Measurements from ENCODE around the gene HIP1R.

The HIP1R gene

DNA sequence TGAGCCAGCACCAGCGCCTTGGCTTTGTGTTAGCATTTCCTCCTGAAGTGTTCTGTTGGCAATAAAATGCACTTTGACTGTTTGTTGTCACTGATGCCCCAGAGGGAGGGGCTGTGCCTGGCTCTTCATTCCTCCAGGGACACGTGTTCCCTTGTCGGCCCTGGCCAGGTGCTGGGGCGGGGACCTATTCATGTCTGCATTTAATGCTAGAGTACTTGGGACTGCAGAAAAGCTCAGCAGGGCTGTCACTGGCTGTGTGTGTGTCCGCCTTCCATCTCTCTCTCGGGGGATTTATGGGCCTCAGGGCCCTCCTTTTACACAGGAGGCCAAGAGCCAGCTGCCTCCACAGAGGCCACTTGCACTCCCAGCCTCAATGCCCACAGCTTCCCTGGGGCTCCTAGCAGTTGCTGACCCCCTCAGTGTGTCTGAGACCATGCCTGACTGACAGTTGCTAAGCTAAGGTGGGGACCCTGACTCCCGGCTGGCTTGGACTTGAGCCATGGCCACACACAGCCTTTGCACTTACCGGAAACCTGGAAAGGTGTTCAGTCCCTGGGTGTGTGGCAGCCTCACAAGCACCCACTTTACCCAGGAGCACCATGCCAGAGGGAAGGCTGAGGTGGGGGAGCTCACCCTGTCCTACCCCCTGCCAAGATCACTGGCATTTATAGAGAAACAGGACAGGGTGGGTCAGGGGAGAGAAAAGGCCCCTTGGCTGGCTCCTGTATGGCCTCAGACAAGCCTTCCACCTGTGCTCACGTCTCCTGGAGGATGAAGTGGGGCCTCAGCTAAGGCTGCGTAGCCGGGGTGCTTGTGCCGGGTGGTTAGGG lies 27.8 kb downstream of the HIP1R start:
- H3K36me3 ChIP-seq (ENCODE audit: control insufficient read depth, insufficient read depth, low read length) = peaks cover 37% of the 10 kb centered on the region
- peaks cover 5% of the 10 kb centered on the region for H3K4me1 ChIP-seq (ENCODE audit: control insufficient read depth, insufficient read depth, low read length, poor library complexity, severe bottlenecking)
- H3K4me3 ChIP-seq (ENCODE audit: extremely low read depth, insufficient read depth, low read length, poor library complexity, severe bottlenecking) = no peak overlapping the region
- H3K27ac ChIP-seq (ENCODE audit: low read depth, low read length, severe bottlenecking) = no peak overlapping the region
- 79 to 99% methylated on average over 7 to 10 of the region's 12 CpGs for WGBS, 2 experiments (ENCODE audit: insufficient coverage in 2 of 2)
- H3K9me3 ChIP-seq (ENCODE audit: control insufficient read depth, low read length) = no peaks in the 10 kb centered on the region

DNA sequence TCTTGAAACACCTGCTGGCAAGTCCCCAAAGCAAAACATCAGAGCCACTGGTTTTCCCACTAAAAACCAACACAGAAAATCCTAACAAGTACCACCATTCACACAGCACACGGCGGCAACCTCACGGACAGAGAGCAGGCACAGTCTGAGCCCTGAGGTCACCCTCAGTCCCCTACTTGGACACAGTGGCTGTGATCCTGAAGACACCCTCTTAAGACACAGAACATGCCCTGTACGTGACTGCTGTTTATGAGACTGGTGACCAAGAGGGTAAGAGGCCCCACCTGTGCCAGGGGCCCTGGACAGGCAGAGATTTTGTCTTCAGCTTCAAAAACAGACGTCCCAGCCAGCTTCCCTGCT lies 29.6 kb downstream of the HIP1R start:
- Histone ChIP-seq H3K4me1 (ENCODE audit: control insufficient read depth, insufficient read depth, low read length, poor library complexity, severe bottlenecking) (peaks cover 5% of the 10 kb centered on the region), H3K36me3 (ENCODE audit: control insufficient read depth, insufficient read depth, low read length) (peaks cover 54% of the 10 kb centered on the region), H3K4me3 (ENCODE audit: extremely low read depth, insufficient read depth, low read length, poor library complexity, severe bottlenecking) (no peak overlapping the region), H3K27ac (ENCODE audit: low read depth, low read length, severe bottlenecking) (no peak overlapping the region), H3K9me3 (ENCODE audit: control insufficient read depth, low read length) (no peaks in the 10 kb centered on the region)
- WGBS, 2 experiments (ENCODE audit: insufficient coverage in 2 of 2) = 96 to 100% methylated on average over 3 to 4 of the region's 5 CpGs

DNA sequence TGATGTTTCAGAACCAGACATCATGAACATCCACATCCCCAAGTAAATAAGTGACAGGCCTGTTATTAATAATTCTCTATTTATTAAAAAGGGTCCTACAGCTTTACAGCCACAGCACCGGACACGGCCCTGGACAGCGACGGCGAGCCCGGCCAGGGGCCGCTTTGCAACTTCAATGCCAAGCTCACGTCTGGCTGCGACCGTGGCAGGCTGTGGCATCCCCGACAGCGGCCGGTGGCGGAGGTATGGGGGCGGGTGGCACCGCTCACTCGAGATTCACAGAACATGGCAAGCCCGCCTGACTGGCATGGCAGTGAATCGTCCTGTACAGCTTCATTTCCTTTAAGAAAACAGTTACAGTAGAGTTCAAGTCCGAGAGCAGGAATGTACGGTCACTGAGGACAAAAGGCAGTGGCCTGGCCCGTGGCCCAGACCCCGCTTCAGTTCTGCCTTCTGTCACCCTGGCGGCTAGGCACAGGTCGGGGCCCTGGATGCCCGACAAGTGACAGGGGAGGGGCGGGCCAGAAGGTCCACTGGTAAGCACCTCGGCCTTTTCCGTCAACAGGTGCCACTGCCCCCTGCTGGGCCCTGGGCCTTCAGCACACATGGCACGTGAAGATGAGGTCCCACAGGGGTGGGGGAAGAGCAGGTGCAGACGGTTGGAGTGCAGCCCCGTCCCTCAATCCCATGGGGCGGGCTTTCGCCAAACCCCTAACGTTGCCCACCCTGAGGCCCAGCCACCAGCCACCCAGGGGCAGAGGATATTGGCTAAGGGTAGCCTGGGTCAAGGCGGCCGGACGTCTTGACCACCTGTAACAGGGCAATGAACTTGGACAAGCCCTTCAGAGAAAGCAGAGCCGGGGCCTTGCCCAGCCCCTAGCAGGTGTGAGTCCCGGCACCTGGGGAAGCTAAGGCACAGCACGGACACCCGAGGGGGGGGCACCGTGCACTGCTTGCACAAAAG lies 30.3 kb downstream of the HIP1R start:
- WGBS, 2 experiments (ENCODE audit: insufficient coverage in 2 of 2) = 92% methylated on average over 38 to 40 of the region's 43 CpGs
- Histone ChIP-seq H3K36me3 (ENCODE audit: control insufficient read depth, insufficient read depth, low read length) (peaks cover 59% of the 10 kb centered on the region), H3K4me1 (ENCODE audit: control insufficient read depth, insufficient read depth, low read length, poor library complexity, severe bottlenecking) (peaks cover 5% of the 10 kb centered on the region), H3K9me3 (ENCODE audit: control insufficient read depth, low read length) (no peaks in the 10 kb centered on the region), H3K4me3 (ENCODE audit: extremely low read depth, insufficient read depth, low read length, poor library complexity, severe bottlenecking) (no peak overlapping the region), H3K27ac (ENCODE audit: low read depth, low read length, severe bottlenecking) (no peak overlapping the region)

DNA sequence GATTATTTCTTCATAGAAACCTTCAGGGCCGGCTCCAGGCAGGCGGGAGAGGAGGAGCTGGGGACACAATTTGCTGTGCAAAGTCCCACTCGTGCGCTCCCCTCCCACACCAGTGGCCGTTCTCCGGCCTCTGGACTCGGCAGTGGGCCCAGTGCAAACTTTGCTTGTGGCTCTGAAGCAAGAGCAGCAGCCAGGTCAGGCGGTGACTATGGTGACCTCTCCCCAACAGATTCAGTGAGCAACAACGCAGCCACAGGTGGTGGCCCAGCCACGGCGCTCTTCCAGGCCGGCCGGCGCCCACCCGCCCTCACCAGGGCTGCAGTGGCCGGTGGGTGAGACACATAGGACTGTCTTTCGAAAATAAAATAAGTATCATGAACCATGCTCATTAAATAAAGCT lies 31.1 kb downstream of the HIP1R start:
- Histone ChIP-seq H3K4me3 (ENCODE audit: extremely low read depth, insufficient read depth, low read length, poor library complexity, severe bottlenecking) (no peak overlapping the region), H3K36me3 (ENCODE audit: control insufficient read depth, insufficient read depth, low read length) (peaks cover 63% of the 10 kb centered on the region), H3K4me1 (ENCODE audit: control insufficient read depth, insufficient read depth, low read length, poor library complexity, severe bottlenecking) (peaks cover 13% of the 10 kb centered on the region), H3K9me3 (ENCODE audit: control insufficient read depth, low read length) (no peaks in the 10 kb centered on the region), H3K27ac (ENCODE audit: low read depth, low read length, severe bottlenecking) (no peak overlapping the region)
- WGBS, 2 experiments (ENCODE audit: insufficient coverage in 2 of 2) = 87 to 95% methylated on average over 9 to 11 of the region's 17 CpGs

DNA sequence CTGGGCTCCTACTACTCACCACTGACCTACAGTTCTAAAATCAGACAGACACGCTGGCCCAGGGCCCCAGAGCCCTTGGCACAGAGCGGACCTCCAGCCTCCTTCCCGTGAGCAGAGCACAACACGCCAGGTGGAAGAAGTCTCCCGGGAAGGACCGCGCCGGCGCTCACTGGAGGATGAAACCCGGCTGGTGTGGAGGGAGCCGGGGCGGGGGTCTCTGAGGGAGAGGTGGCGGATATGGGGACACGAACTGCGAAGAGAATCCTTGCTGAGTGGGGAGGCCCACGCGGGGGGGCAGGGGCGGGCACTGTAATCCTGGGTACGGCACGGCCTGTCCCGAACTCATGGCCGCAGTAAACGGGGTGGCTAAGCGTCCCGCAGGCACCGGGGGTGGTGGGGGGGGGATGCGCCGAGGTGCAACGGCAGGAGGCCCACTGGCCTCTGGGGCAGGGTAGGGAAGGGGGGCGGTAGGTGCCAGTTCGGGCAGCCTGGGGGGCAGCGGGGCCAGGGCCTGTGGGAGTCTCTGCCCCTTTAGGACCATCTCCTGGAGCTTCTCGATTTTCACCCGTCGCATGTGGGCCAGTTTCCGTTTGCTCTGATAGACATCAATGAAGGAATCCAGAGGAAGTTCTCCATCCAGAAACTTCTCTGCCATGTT lies 31.8 kb downstream of the HIP1R start:
- Histone ChIP-seq H3K4me3 (ENCODE audit: extremely low read depth, insufficient read depth, low read length, poor library complexity, severe bottlenecking) (no peak overlapping the region), H3K27ac (ENCODE audit: low read depth, low read length, severe bottlenecking) (no peak overlapping the region), H3K9me3 (ENCODE audit: control insufficient read depth, low read length) (no peaks in the 10 kb centered on the region), H3K4me1 (ENCODE audit: control insufficient read depth, insufficient read depth, low read length, poor library complexity, severe bottlenecking) (peaks cover 19% of the 10 kb centered on the region), H3K36me3 (ENCODE audit: control insufficient read depth, insufficient read depth, low read length) (peaks cover 63% of the 10 kb centered on the region)
- WGBS, 2 experiments (ENCODE audit: insufficient coverage in 2 of 2) = 95 to 96% methylated on average over 19 to 33 of the region's 36 CpGs

DNA sequence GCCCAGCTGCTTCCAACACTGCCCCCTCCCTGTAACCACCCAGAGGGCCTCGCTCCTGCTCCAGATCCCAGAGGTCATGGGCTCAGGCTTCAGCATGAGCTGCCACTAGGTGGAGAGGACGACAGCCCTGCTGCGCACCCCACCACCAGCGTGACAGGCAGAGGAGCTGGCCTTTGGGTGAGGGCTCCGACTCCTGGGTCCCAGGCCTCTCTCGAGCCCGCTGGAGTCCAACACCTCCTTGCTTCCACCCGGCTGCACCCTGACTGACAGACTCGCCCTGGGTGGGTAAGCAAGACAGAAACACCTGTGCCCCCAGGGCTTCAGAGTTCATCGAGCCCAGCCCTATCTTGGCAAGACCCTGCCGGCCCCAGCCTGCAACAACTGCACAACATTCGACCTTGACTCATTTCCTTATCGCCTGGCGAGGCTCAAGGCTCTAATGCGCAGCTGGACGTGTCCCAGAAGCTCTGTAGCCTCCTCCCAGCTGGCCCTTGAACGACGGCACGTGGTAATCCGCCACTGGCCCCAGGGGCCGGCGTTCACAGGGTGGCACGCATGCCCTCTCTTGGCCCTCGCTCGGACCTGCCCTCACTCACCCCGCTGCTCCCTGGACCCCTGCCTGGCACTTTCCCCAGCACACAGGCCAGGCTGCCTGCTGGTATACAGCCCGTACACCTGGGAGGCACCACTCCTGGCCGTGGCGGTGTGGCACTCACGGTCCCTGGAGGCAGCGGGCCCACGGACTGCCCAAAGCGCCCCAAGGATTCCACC lies 32.6 kb downstream of the HIP1R start:
- H3K9me3 ChIP-seq (ENCODE audit: control insufficient read depth, low read length) = no peaks in the 10 kb centered on the region
- H3K4me3 ChIP-seq (ENCODE audit: extremely low read depth, insufficient read depth, low read length, poor library complexity, severe bottlenecking) = no peak overlapping the region
- no peak overlapping the region for H3K27ac ChIP-seq (ENCODE audit: low read depth, low read length, severe bottlenecking)
- 93% methylated on average over 32 of the region's 33 CpGs for WGBS, 2 experiments (ENCODE audit: insufficient coverage in 2 of 2)
- H3K36me3 ChIP-seq (ENCODE audit: control insufficient read depth, insufficient read depth, low read length) = peaks cover 63% of the 10 kb centered on the region
- peaks cover 22% of the 10 kb centered on the region for H3K4me1 ChIP-seq (ENCODE audit: control insufficient read depth, insufficient read depth, low read length, poor library complexity, severe bottlenecking)

DNA sequence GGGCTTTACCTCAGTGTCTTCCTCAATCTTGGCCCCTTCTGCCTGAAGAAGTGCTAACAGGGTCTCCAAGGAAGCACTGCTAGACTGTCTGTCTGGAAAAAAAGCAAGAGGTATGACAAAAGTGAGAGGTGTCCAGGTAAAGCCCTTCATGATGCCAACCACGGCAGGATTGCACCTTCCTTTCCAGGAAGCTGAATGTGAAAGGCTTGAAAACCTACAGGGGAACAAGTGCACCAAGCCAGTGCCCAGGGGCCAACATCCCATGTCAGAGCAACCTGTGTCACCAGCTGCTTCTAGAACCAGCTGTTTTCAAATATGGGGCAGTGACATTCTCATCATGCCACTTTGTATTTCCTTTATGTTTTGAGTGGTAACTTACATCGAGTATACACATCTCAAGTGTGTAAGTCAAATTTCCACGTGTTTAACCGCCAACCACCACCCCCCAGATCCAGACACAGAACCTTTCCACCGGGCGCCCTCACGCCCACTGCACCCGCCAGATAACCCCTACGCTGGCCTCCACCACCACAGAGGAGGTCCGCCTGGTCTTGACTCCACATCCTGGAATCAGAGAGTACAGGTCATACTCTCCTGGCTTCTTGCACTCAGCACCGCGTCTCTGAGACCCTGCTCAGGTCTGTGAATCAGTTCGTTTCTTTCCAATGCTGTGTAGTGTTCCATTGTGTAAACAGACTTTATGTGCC lies 33.4 kb downstream of the HIP1R start:
- WGBS, 2 experiments (ENCODE audit: insufficient coverage in 2 of 2) = 96 to 98% methylated on average over 9 to 11 of the region's 13 CpGs
- H3K9me3 ChIP-seq (ENCODE audit: control insufficient read depth, low read length) = no peaks in the 10 kb centered on the region
- H3K4me3 ChIP-seq (ENCODE audit: extremely low read depth, insufficient read depth, low read length, poor library complexity, severe bottlenecking) = no peak overlapping the region
- H3K27ac ChIP-seq (ENCODE audit: low read depth, low read length, severe bottlenecking) = no peak overlapping the region
- H3K4me1 ChIP-seq (ENCODE audit: control insufficient read depth, insufficient read depth, low read length, poor library complexity, severe bottlenecking) = peaks cover 29% of the 10 kb centered on the region
- H3K36me3 ChIP-seq (ENCODE audit: control insufficient read depth, insufficient read depth, low read length) = peaks cover 63% of the 10 kb centered on the region

DNA sequence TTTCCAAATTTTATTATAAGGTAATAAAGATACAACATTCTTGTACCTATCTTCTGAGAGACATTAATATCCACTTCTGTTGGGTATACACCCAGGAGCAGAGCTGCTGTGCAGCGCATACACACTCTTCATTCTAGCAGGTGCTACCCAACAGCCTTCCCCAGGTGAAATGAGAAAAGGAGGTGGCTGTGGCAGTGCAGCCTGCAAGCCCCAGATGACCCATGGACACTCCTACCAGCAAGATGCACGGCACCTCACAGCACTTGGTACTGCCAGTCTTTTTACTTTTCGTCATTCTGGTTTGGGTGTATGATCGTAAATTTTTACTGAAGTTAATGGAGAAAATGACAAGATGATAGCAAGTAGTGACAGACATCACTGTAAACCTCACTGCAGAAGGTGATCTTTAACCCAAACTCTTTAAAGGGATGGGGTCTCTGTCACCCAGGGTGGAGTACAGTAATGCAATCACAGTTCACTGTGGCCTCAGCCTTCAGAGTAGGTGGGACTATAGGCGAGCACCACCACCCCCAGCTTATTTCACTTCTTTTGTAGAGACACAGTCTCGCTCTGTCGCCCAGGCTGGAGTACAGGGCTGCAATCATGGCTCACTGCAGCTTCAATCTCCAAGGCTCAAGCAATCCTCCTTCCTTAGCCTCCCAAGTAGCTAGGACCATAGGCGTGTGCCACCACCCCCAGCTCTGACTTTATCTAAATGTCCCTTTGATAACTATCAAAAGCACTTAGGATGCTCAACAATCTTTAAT lies 34.1 kb downstream of the HIP1R start:
- no peaks in the 10 kb centered on the region for H3K9me3 ChIP-seq (ENCODE audit: control insufficient read depth, low read length)
- no peak overlapping the region for H3K4me3 ChIP-seq (ENCODE audit: extremely low read depth, insufficient read depth, low read length, poor library complexity, severe bottlenecking)
- peaks cover 32% of the 10 kb centered on the region for H3K4me1 ChIP-seq (ENCODE audit: control insufficient read depth, insufficient read depth, low read length, poor library complexity, severe bottlenecking)
- WGBS, 2 experiments (ENCODE audit: insufficient coverage in 2 of 2) = 91 to 92% methylated on average over 3 to 4 of the region's 8 CpGs
- H3K27ac ChIP-seq (ENCODE audit: low read depth, low read length, severe bottlenecking) = no peak overlapping the region
- H3K36me3 ChIP-seq (ENCODE audit: control insufficient read depth, insufficient read depth, low read length) = peaks cover 60% of the 10 kb centered on the region

DNA sequence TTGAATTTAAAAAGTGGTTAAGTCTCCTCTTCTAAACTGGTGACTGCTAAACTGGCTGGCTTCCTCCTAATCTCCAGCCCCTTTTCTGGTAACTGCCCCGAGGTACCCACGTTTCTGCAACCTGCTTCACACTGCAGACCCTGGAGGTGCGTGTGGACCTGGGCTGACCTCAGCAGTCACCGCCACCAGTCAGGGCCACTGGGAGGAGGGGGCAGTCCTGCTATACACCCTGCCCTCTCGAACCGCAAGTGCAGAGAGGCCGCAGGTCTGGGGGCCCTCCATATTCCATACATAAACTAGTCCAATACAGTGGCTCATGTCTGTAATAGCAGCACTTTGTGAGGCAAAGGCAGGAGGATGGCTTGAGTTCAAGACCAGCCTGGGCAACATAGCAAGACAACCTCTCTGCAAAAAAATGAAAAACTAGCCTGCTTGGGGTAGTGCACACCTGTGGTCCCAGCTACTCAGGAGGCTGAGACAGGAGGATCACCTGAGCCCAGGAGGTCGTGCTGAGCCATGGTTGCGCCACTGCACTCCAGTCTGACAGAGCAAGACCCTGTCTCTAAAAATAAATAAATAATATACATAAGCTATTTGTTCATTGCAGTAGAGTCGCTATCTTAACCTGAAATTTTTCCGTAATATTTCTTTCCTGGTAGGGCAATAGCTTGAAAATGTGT lies 35.0 kb downstream of the HIP1R start:
- Histone ChIP-seq H3K36me3 (ENCODE audit: control insufficient read depth, insufficient read depth, low read length) (peaks cover 56% of the 10 kb centered on the region), H3K4me3 (ENCODE audit: extremely low read depth, insufficient read depth, low read length, poor library complexity, severe bottlenecking) (no peak overlapping the region), H3K9me3 (ENCODE audit: control insufficient read depth, low read length) (no peaks in the 10 kb centered on the region), H3K27ac (ENCODE audit: low read depth, low read length, severe bottlenecking) (no peak overlapping the region), H3K4me1 (ENCODE audit: control insufficient read depth, insufficient read depth, low read length, poor library complexity, severe bottlenecking) (peaks cover 32% of the 10 kb centered on the region)
- WGBS, 2 experiments (ENCODE audit: insufficient coverage in 2 of 2) = 89 to 100% methylated on average over 4 to 8 of the region's 11 CpGs
